Adrenal gland (tissue), 12 donors: ENCODE results near the gene ANKS1A. TPM values are rescaled to one million over a fixed set of nuclear protein-coding genes. Genes with fewer than 3 reads are reported as not detected.

Experiments
- DNase-seq, 7 donors: peaks; one replicate each; pipeline ENCODE4 v3.0.0-alpha.2; 2019 to 2020
- H3K27ac ChIP-seq, 5 donors: fragments of 200-600 bp; sonication (generic) in 4 of 5; 1 replicate in 3 of 5; 2 replicates in 2 of 5; pipeline versions ENCODE4 v1.5.1 to v1.8.0; 2016 to 2020; ENCODE audit warnings: mild to moderate bottlenecking in 1 of 5
- H3K27me3 ChIP-seq: fragments of 200-600 bp; 2 replicates; pipeline ENCODE4 v1.8.0; 2021
- H3K36me3 ChIP-seq, 2 donors: fragments of 200-600 bp; replicated peaks in 1 of 2; 1 replicate in 1 of 2; 2 replicates in 1 of 2; pipeline versions ENCODE4 v1.5.1 to v1.8.0; 2018 to 2022
- H3K4me1 ChIP-seq, 2 donors: fragments of 200-600 bp; replicated peaks in 1 of 2; 1 replicate in 1 of 2; 2 replicates in 1 of 2; pipeline versions ENCODE4 v1.5.1 to v1.8.0; 2018 to 2021
- H3K4me3 ChIP-seq, 4 donors: fragments of 200-600 bp; sonication (generic) in 3 of 4; one replicate each; pipeline ENCODE4 v1.5.1; 2016 to 2018
- H3K9me3 ChIP-seq, 3 donors: fragments of 200-600 bp; sonication (generic) in 1 of 3; replicated peaks in 1 of 3; 1 replicate in 2 of 3; 2 replicates in 1 of 3; pipeline versions ENCODE4 v1.5.1 to v1.8.0; 2016 to 2021
- POLR2A ChIP-seq, 2 donors: fragments of 450-650 bp; IDR thresholded peaks; one replicate each; pipeline ENCODE4 v1.6.1; 2017; ENCODE audit warnings: antibody characterized with exemption in 2 of 2, mild to moderate bottlenecking in 2 of 2, moderate library complexity in 1 of 2
- WGBS, 4 donors: extraction: QIAGEN DNeasy Blood & Tissue Kit in 2 of 4; methylation state at CpG; one replicate each; pipeline versions ENCODE4 v1.1.5 to v1.1.7; 2013 to 2017; 5-methylcytosine and 5-hydroxymethylcytosine counted together
- intact Hi-C, 2 donors: fragments of 100-400 bp; cut with DNase I; formaldehyde crosslinking; loops; one replicate each; pipeline versions ENCODE4 v1.14.1 to v1.15.0; 2022 to 2023
- polyA plus RNA-seq, 3 donors: library from polyadenylated mRNA; stranded (reverse); fragments of 200-250 nt in 2 of 3; fragments of 350-450 nt in 1 of 3; fragmentation: Illumina TruSeq in 1 of 3; extraction: RNeasy Lipid Tissue Mini Kit (QIAGEN cat#74804) in 1 of 3; gene quantifications; one replicate each; pipeline ENCODE4 v1.2.3, GENCODE V29; 2013 to 2014
- total RNA-seq, 9 donors: library from RNA; depleted of rRNA in 4 of 9; stranded (reverse); fragments of >200 nt in 4 of 9; fragments of 120-200 nt in 1 of 9; fragmentation: NEBNext Ultra II Directional in 1 of 9; extraction: Animal tissue kit (Norgen Biotek cat#: 25700) in 1 of 9; gene quantifications; one replicate each; pipeline versions ENCODE4 v1.1.0 to v1.2.4, GENCODE V29; 2013 to 2023
- TF ChIP-seq, protein P1 (sequence below), 6 experiments: fragments of 450-650 bp in 4 of 6; fragments of 200-600 bp in 2 of 6; sonication (generic) in 1 of 6; IDR thresholded peaks; 1 replicate in 5 of 6; 2 replicates in 1 of 6; pipeline versions ENCODE4 v1.5.1 to v1.8.0; 2016 to 2021; ENCODE audit warnings: antibody characterized with exemption in 6 of 6, mild to moderate bottlenecking in 2 of 6, moderate library complexity in 1 of 6
- donor health status: healthy with polysubstance abuse.
- donor health status: Bipolar disorder and iron deficiency.
- donor health status: DM: yes; HTN: yes; CAD: no.
- donor health status: DM: no; HTN: no; CAD: no.
- donor health status: DM: no; HTN: no; CAD: no.
- donor health status: DM: yes; HTN: yes; CAD: no.

ANKS1A gene
- total and polyA plus RNA-seq, 12 donors: 11.7 to 68.0 (median 42.4) TPM

DNA sequence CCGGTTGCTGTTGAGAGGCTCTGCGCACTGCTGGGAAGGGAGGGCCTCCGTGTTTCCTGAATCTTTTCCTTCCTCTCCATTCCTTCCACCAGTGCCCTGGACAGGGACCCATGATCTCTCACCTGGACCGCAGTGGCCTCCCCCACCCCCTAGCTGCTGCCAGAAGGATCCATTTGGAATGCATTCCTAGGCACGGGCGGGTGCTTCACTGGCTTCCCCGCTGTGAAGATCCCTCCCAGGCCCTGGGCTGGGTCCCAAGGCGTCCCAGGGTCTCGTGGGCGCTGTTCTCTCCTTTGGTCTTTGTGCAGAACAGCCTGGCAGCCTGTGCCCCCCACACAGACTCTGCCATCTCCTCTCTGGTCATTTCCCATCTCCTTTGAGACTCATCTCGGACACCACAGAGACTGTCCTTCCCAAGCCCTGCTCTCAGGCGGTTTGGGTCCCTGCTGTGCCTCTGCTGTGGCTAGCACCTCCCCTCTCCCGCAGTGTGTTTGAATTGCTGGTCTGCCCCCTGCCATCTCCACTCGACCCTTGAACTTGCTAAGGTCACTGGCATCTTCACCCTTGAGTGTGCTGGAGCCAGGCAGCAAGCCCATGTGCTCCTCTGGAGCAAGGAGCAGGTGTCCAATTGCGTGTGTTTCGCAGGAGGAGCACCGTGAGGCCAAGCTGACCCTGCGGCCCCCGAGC, 193.1 kb downstream of the ANKS1A start:
- H3K27ac ChIP-seq: peak overlapping the region in 2 of 5 donors; percentile 56 to 62
- peaks cover 0 to 99% of the 10 kb centered on the region in 2 donors for H3K36me3 ChIP-seq
- 74 to 80% (median 77%) methylated on average over 19 of the region's 19 CpGs for WGBS, 4 donors
- intact Hi-C loops: no loop called here
- TF ChIP-seq, protein P1, sequence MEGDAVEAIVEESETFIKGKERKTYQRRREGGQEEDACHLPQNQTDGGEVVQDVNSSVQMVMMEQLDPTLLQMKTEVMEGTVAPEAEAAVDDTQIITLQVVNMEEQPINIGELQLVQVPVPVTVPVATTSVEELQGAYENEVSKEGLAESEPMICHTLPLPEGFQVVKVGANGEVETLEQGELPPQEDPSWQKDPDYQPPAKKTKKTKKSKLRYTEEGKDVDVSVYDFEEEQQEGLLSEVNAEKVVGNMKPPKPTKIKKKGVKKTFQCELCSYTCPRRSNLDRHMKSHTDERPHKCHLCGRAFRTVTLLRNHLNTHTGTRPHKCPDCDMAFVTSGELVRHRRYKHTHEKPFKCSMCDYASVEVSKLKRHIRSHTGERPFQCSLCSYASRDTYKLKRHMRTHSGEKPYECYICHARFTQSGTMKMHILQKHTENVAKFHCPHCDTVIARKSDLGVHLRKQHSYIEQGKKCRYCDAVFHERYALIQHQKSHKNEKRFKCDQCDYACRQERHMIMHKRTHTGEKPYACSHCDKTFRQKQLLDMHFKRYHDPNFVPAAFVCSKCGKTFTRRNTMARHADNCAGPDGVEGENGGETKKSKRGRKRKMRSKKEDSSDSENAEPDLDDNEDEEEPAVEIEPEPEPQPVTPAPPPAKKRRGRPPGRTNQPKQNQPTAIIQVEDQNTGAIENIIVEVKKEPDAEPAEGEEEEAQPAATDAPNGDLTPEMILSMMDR (IDR thresholded peaks at IDR 0.05): no peak
- TF ChIP-seq POLR2A (IDR thresholded peaks at IDR 0.05): no peak
- H3K4me1 ChIP-seq: peaks cover 2 to 12% of the 10 kb centered on the region in 2 donors
- no peak overlapping the region for H3K4me3 ChIP-seq
- DNase-seq: peak in 3 of 7 donors; percentile 15 to 51 (median 28)
- H3K27me3 ChIP-seq: no peaks in the 10 kb centered on the region
- H3K9me3 ChIP-seq: no peaks in the 10 kb centered on the region

- peaks cover 9 to 18% of the 10 kb centered on the region in 2 donors for H3K4me1 ChIP-seq
- WGBS, 4 donors: 90 to 97% (median 93%) methylated on average over 7 to 13 of the region's 13 CpGs
- H3K36me3 ChIP-seq: peaks cover 0 to 99% of the 10 kb centered on the region in 2 donors
- no peak overlapping the region for H3K4me3 ChIP-seq
- TF ChIP-seq POLR2A (IDR thresholded peaks at IDR 0.05): no peak
- TF ChIP-seq, protein P1 (IDR thresholded peaks at IDR 0.05): no peak
- H3K27ac ChIP-seq: peak overlapping the region in 1 of 5 donors; percentile 56
- intact Hi-C loops: no loop called here
- H3K9me3 ChIP-seq: no peaks in the 10 kb centered on the region
- H3K27me3 ChIP-seq: no peaks in the 10 kb centered on the region
- DNase-seq: peak in 2 of 7 donors; percentile 13 to 40
Observed at GRCh38 chr6:35082733-35083403, 193.8 kb downstream of the ANKS1A start.

DNA sequence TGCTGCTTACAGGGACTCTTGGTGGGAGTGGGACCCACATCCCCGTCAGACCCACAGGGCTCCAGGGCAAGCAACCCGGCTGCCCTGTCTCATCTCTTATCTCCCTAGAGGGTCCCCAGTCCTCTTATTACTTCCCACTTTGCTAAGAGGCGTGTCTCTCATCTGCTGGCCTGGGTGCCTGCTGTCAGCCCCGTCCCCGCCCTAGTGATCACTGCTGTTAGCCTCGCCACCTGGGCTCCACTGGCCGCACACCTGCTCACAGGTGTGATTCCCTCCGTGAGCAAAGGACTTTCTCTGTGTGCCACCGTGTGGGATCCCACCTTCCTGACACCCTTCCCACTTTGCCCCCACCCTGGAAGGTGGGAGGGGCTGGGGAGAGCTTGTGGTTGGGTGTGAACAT, 194.5 kb downstream of the ANKS1A start:
- Histone ChIP-seq H3K4me1 (peaks cover 14 to 25% of the 10 kb centered on the region in 2 donors), H3K36me3 (peaks cover 0 to 99% of the 10 kb centered on the region in 2 donors)
- WGBS, 4 donors: 90 to 96% (median 91%) methylated on average over 8 to 9 of the region's 9 CpGs

GRCh38 chr6:35084041-35084491, 195.0 kb downstream of the ANKS1A start:
- WGBS, 4 donors: 85 to 95% (median 90%) methylated on average over 8 to 14 of the region's 14 CpGs
- Histone ChIP-seq H3K4me3 (no peak overlapping the region), H3K9me3 (no peaks in the 10 kb centered on the region), H3K36me3 (peaks cover 0 to 98% of the 10 kb centered on the region in 2 donors), H3K4me1 (peaks cover 15 to 30% of the 10 kb centered on the region in 2 donors), H3K27me3 (no peaks in the 10 kb centered on the region), H3K27ac (no peak overlapping the region)
- intact Hi-C loops: no loop called here
- peak in 1 of 7 donors; percentile 54 for DNase-seq
- TF ChIP-seq POLR2A (IDR thresholded peaks at IDR 0.05): no peak
- TF ChIP-seq, protein P1 (IDR thresholded peaks at IDR 0.05): no peak

More for the DNA sequence above, 194.5 kb downstream of the ANKS1A start:
- intact Hi-C loops: no loop called here
- Histone ChIP-seq H3K27ac (no peak overlapping the region), H3K9me3 (no peaks in the 10 kb centered on the region), H3K4me3 (no peak overlapping the region), H3K27me3 (no peaks in the 10 kb centered on the region)
- no peak for TF ChIP-seq POLR2A (IDR thresholded peaks at IDR 0.05)
- TF ChIP-seq, protein P1 (IDR thresholded peaks at IDR 0.05): no peak
- DNase-seq: peak in 1 of 7 donors; percentile 46
